Glutamatergic neuron (in vitro differentiated cells): ENCODE results near the gene PPM1G. TPM values are rescaled to one million over a fixed set of nuclear protein-coding genes. Genes with fewer than 3 reads are reported as not detected.

Source experiments
- DNase-seq: peaks from one replicate; pipeline ENCODE4 v3.0.0; 2022
- H3K27ac Mint-ChIP-seq: one replicate; pipeline ENCODE4 v1.8.0; 2020; ENCODE audit warnings: mild to moderate bottlenecking, mixed read lengths, inconsistent platforms; ENCODE audit not compliant: unreplicated experiment
- H3K27me3 Mint-ChIP-seq: one replicate; pipeline ENCODE4 v1.8.0; 2020; ENCODE audit warnings: mild to moderate bottlenecking, moderate library complexity, mixed read lengths, inconsistent platforms; ENCODE audit not compliant: unreplicated experiment
- H3K36me3 Mint-ChIP-seq: one replicate; pipeline ENCODE4 v1.8.0; 2020; ENCODE audit warnings: mild to moderate bottlenecking, mixed read lengths, inconsistent platforms; ENCODE audit not compliant: unreplicated experiment
- H3K4me1 Mint-ChIP-seq: one replicate; pipeline ENCODE4 v1.8.0; 2020; ENCODE audit warnings: mild to moderate bottlenecking, low read depth, mixed read lengths, inconsistent platforms; ENCODE audit not compliant: unreplicated experiment
- H3K4me3 Mint-ChIP-seq: one replicate; pipeline ENCODE4 v1.8.0; 2020; ENCODE audit warnings: mild to moderate bottlenecking, mixed read lengths, inconsistent platforms; ENCODE audit not compliant: unreplicated experiment
- H3K9me3 Mint-ChIP-seq: one replicate; pipeline ENCODE4 v1.8.0; 2020; ENCODE audit warnings: mild to moderate bottlenecking, moderate library complexity, mixed read lengths, inconsistent platforms; ENCODE audit not compliant: unreplicated experiment
- CTCF ChIP-seq: fragments of 200-600 bp; sonication (generic); IDR thresholded peaks from one replicate; pipeline ENCODE4 v1.5.0; 2021; ENCODE audit not compliant: partially characterized antibody, unreplicated experiment
- total RNA-seq: library from RNA; stranded (reverse); fragmentation: NEBNext Ultra II Directional; extraction: Animal tissue kit (Norgen Biotek cat#: 25700); gene quantifications from one replicate; pipeline ENCODE4 v1.2.1, GENCODE V29; 2021; ENCODE audit not compliant: unreplicated experiment

PPM1G gene
- total RNA-seq, 1 donor from 2014 or later: 84.9 TPM

DNA sequence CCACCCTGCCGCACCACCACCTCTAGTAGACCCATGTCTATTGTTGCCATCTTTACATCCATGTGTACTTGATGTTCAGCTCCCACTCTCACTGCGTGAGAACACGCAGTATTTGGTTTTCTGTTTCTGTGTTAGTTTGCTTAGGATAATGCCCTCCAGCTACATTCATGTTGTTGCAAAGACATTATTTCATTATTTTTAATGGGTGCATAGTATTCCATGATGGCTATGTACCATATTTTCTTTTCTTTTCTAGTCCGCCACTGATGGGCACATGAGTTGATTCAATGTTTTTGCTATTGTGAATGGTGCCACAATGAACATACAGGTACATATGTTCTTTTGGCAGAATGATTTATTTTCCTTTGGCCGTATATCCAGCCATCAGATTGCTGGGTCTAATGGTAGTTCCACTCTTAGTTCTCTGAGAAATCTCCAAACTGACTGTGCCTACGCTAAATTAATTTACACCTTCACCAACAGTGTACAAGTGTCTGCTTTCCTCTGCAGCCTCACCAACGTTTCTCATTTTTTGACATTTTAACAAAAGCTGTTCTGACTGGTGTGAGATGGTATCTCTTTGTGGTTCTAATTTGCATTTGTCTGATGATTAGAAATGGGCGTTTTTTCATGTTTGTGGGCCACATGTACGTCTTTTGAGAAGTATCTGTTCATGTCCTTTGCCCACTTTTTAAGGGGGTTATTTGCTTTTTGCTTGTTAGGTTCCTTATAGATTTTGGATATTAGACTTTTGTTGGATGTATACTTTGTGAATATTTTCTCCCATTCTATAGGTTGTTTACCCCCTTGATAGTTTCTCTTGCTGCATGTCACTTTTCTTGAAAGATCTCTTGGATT is 18.3 kb downstream of the PPM1G start:
- Mint-ChIP-seq H3K27ac (no peak overlapping the region), H3K36me3 (no peaks in the 10 kb centered on the region), H3K4me1 (no peaks in the 10 kb centered on the region), H3K4me3 (no peak overlapping the region), H3K9me3 (peaks cover 2% of the 10 kb centered on the region), H3K27me3 (no peaks in the 10 kb centered on the region)
- TF ChIP-seq CTCF: no peak
- DNase-seq: no peak

DNA sequence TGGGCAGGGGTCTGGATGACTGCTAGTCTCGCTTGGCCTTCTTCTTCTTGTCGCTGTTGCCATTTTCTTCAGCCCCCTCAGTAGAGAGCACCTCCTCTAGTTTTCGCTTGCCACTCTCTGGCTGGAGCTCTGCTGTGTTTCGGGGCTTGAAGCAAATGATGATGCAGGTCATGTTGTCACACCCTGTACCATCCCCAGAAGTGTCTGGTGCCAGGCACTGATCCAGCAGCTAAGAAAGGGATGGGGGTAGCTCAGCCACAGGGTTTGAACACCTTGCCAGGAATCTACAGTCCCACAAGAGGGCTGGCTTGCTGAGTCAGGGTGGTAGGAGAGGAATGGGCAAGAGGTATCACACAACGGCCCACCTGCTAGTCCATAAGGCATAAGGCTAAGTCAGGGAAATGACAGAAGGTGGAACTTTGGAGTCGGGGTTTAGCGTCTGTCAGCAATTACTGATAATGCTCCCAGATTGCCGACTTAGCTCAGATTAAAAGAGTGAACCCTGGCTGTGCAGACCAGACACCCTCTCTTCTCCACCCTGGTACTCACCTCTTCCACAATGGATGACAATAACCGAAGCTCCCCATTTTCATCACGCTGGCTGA is 27.7 kb downstream of the PPM1G start:
- Mint-ChIP-seq H3K4me3 (peak overlapping the region; percentile 92), H3K36me3 (peaks cover 5% of the 10 kb centered on the region), H3K27me3 (peaks cover 12% of the 10 kb centered on the region), H3K4me1 (peaks cover 27% of the 10 kb centered on the region), H3K27ac (peak overlapping the region; percentile 100), H3K9me3 (peaks cover 13% of the 10 kb centered on the region)
- no peak for DNase-seq
- no peak for TF ChIP-seq CTCF

DNA sequence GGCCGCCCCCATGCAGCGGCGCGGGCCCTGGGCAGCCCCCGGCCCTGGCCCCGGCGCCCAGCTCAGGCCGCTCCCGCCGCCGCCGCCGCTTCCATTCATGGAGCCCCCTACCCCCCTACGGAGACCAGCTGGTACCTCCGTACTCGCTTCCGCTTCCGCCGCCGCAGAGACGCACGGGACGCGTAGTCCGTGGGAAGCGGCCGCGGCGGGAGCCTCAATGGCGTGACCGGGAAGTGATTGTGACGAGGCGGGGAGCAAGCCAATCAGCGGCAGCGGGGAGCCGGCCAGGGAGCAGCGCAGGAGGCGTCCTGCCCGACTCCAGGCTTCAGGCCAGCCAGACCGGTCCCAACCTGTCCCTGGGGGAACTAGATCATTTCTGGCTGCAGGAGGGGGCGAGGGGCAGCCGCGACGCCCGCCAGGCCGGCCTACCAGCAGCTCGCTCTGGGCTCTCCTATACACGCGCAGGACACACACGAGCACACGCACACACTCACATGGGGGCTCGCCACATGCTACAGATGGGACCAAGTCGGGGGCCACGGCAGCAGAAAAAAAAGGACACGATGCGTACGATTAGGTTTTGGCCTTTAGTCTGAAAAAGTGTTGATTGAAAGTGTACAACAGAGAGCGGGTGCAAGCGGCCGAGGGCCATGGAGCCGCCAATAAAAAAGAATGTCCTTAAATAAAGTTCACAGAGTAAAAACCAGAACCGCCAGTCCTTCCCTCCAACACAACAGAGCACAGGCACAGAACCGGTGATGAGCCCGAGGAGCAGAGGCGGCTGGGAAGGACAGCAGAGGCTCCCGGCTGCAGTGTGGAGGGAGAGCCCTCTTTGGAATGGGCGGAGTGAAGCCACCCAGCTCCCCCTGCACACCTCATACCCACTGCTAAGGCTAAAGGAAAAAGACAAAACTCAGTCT is 28.5 kb downstream of the PPM1G start, which contains the start of gene ZNF513:
TSS of gene ZNF513 (minus strand) at position 109 of the 920 bp plus-strand sequence. CDS start 208 bp downstream, outside the sequence.
- Mint-ChIP-seq H3K4me3 (peak within 1 kb of the TSS; percentile 92), H3K27me3 (peaks cover 12% of the 10 kb centered on the region), H3K4me1 (peaks cover 27% of the 10 kb centered on the region), H3K9me3 (peaks cover 13% of the 10 kb centered on the region), H3K27ac (peak within 1 kb of the TSS; percentile 100), H3K36me3 (peaks cover 5% of the 10 kb centered on the region)
- TF ChIP-seq CTCF: no peak
- DNase-seq: peak; percentile 97

DNA sequence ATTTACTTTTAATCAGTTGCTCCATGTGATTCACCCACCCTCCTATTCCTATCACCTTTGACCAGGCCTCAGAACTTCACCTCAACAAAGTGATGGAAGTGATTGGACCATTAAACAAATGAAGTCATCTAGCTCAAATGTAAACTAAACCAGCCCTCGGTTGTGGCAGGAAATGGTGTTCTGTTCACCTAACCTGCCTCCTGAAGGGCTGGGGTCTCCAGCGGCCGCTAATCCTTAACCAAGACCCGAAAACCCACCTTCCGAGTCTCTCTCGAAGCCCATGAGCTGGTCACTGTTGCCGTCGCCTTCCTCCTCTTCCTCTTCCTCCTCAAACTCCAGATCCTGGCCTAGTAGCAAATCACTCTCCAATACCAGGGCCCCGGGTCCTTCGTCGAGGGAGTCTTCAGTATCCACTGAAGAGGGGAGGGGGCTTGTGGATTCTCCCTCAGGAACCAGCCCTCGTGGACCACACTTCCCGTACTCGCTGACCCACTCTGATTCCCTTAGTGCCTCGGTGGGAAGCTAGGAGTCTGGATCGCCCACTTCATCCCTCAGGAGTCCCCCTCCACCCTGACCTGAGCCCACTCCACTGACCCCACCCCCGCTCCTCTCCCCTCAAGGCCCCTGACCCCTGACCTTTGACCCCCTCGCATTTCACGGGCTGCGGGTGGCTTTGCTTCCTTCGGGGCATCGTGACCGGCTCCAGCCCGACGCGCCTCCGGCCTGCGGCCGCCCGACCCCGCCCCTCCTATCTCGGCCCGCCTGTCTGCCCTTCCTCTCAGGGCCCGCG is 29.4 kb downstream of the PPM1G start:
- H3K27me3 Mint-ChIP-seq: peaks cover 12% of the 10 kb centered on the region
- H3K4me3 Mint-ChIP-seq: peak overlapping the region; percentile 89
- H3K27ac Mint-ChIP-seq: peak overlapping the region; percentile 87
- TF ChIP-seq CTCF: no peak
- H3K9me3 Mint-ChIP-seq: peaks cover 13% of the 10 kb centered on the region
- H3K4me1 Mint-ChIP-seq: peaks cover 27% of the 10 kb centered on the region
- DNase-seq: peak; percentile 81
- H3K36me3 Mint-ChIP-seq: peaks cover 2% of the 10 kb centered on the region
